K562 (cell line): ENCODE data around the gene ENDOV. TPM values are rescaled to one million over a fixed set of nuclear protein-coding genes. Genes with fewer than 3 reads are reported as not detected.

Experiments used
- CBFA2T3 ChIP-seq: fragments of 450-650 bp; IDR thresholded peaks from 2 replicates; pipeline ENCODE4 v1.6.1; 2017
- CBX3 ChIP-seq, 2 experiments: IDR thresholded peaks; 1 replicate in 1 of 2; 2 replicates in 1 of 2; pipeline ENCODE4 v1.6.1; 2012; ENCODE audit warnings: inconsistent platforms in 2 of 2, low read length in 2 of 2, borderline replicate concordance in 1 of 2, control low read depth in 1 of 2
- DPF2 ChIP-seq: fragments of 450-650 bp; IDR thresholded peaks from 2 replicates; pipeline ENCODE4 v1.6.1; 2016
- FOXM1 ChIP-seq, 2 experiments: fragments of 450-650 bp in 1 of 2; sonication (generic) in 1 of 2; formaldehyde crosslinking in 1 of 2; IDR thresholded peaks; 2 replicates each; pipeline versions ENCODE4 v1.6.1 to v1.9.0; 2017 to 2022; ENCODE audit warnings: low read depth in 2 of 2, mild to moderate bottlenecking in 2 of 2, missing genetic modification reagents in 1 of 2, moderate library complexity in 1 of 2
- GTF2A2 ChIP-seq: IDR thresholded peaks from 2 replicates; pipeline ENCODE4 v1.6.1; 2016; ENCODE audit warnings: mild to moderate bottlenecking, missing genetic modification characterization, missing compliant biosample characterization
- HCFC1 ChIP-seq: IDR thresholded peaks from 2 replicates; pipeline ENCODE4 v1.6.1; 2012; ENCODE audit warnings: low read depth, low read length, improper control_type of control experiment
- HDAC2 ChIP-seq: fragments of 450-650 bp; IDR thresholded peaks from 2 replicates; pipeline ENCODE4 v1.6.1; 2016; ENCODE audit warnings: mild to moderate bottlenecking
- KLF1 ChIP-seq: fragments of 450-650 bp; IDR thresholded peaks from 2 replicates; pipeline ENCODE4 v1.6.1; 2016; ENCODE audit warnings: missing genetic modification characterization, missing compliant biosample characterization
- MCM5 ChIP-seq: fragments of 450-650 bp; IDR thresholded peaks from 2 replicates; pipeline ENCODE4 v1.6.1; 2016; ENCODE audit warnings: low read depth
- MYC ChIP-seq, 2 experiments: fragments of 250-450 bp in 1 of 2; sonication (Bioruptor Pico) in 1 of 2; IDR thresholded peaks; 2 replicates each; pipeline versions ENCODE4 v1.5.1 to v1.6.1; 2012 to 2021; ENCODE audit warnings: low read depth in 2 of 2, borderline replicate concordance in 1 of 2, improper control_type of control experiment in 1 of 2, low read length in 1 of 2, mild to moderate bottlenecking in 1 of 2, moderate library complexity in 1 of 2
- NCOA1 ChIP-seq: fragments of 450-650 bp; IDR thresholded peaks from 2 replicates; pipeline ENCODE4 v1.6.1; 2016; ENCODE audit warnings: low read depth
- POLR2AphosphoS5 ChIP-seq: IDR thresholded peaks from 2 replicates; pipeline ENCODE4 v1.6.1; 2011; ENCODE audit warnings: mild to moderate bottlenecking, low read depth, low read length, moderate library complexity; ENCODE audit not compliant: control insufficient read depth, insufficient read depth
- PURB ChIP-seq: sonication (generic); formaldehyde crosslinking; IDR thresholded peaks from 2 replicates; pipeline ENCODE4 v1.9.0; 2021; ENCODE audit warnings: low read depth, mild to moderate bottlenecking, missing genetic modification reagents
- RAD51 ChIP-seq: fragments of 450-650 bp; IDR thresholded peaks from 2 replicates; pipeline ENCODE4 v1.7.1; 2016; ENCODE audit warnings: low read depth, mild to moderate bottlenecking, borderline replicate concordance
- SETDB1 ChIP-seq: IDR thresholded peaks from one replicate; pipeline ENCODE4 v1.6.1; 2012; ENCODE audit warnings: low read length, control low read depth, inconsistent platforms
- SNAPC5 ChIP-seq: fragments of 250-450 bp; sonication (Bioruptor Pico); IDR thresholded peaks from 2 replicates; pipeline ENCODE4 v1.8.0; 2021; ENCODE audit warnings: moderate library complexity, mild to moderate bottlenecking, inconsistent platforms
- ZBTB2 ChIP-seq: fragments of 450-650 bp; IDR thresholded peaks from 2 replicates; pipeline ENCODE4 v1.6.1; 2016; ENCODE audit warnings: antibody characterized with exemption
- ZBTB43 ChIP-seq: sonication (generic); formaldehyde crosslinking; IDR thresholded peaks from 2 replicates; pipeline ENCODE4 v1.8.0; 2023; ENCODE audit warnings: mild to moderate bottlenecking, missing genetic modification reagents
- polyA plus RNA-seq, 8 experiments: library from polyadenylated mRNA; depleted of rRNA in 4 of 8; stranded (reverse) in 5 of 8; unstranded in 3 of 8; fragments of >200 nt; fragmentation: Nextera tagmentation in 2 of 8; fragmentation: Illumina TruSeq in 1 of 8; extraction: Ambion mirVana in 2 of 8; extraction: Trizol in 1 of 8; gene quantifications; 2 replicates each; pipeline versions ENCODE4 v1.2.1 to v1.2.3, GENCODE V29; 2011 to 2014; ENCODE audit warnings: inconsistent platforms in 1 of 8, missing spikeins in 1 of 8
- total RNA-seq, 7 experiments: library from RNA; depleted of rRNA in 6 of 7; stranded (reverse); fragments of >200 nt in 6 of 7; fragmentation: Illumina TruSeq in 2 of 7; extraction: Trizol in 2 of 7; gene quantifications; 2 replicates each; pipeline versions ENCODE4 v1.2.1 to v1.2.3, GENCODE V29; 2011 to 2021; ENCODE audit warnings: low replicate concordance in 1 of 7
- TF ChIP-seq, protein P1 (sequence below): sonication (generic); formaldehyde crosslinking; IDR thresholded peaks from 2 replicates; pipeline ENCODE4 v1.4.0; 2020; ENCODE audit warnings: mild to moderate bottlenecking, missing genetic modification reagents
- TF ChIP-seq, protein P2 (sequence below): fragments of 200-800 bp; sonication (Bioruptor generic); IDR thresholded peaks from 2 replicates; pipeline ENCODE4 v1.6.1; 2017; ENCODE audit warnings: missing genetic modification characterization, missing compliant biosample characterization

Gene ENDOV
- total and polyA plus RNA-seq, 9 of the 15 experiments (the other 6 are each of a cell fraction or from before 2014, with no cell fraction given): 1.2 to 8.2 (median 3.7) TPM

DNA sequence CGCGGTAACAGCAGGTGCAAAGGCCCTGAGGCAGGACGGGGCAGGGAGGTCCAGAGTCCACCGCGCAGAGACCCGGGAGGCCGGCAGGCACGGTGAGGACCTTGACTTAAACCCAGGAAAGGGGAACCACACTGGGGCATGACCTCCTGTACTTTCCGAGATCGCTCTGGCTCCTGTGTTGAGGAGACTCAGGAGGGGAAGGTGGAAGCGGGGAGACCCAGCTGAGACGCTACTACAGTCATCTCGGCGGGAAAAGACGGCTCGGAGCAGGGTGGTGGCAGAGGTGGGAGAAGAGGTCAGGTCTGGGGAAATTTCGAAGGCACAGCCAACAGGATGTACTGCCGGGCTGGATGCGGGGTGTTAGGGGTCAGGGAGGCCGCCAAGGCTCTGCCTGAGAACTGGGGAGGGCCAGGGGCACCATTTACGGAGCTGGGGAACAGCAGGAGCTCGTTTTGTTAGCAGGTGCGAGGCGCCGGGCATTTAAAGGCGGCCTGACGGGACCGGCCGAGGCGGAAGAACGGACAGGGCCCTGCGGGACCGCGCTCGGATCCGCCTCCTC lies 39.1 kb downstream of the ENDOV start (continued):
- TF ChIP-seq ZBTB2 (no peak), CBFA2T3 (no peak), RAD51 (no peak), DPF2 (0 out of 2 replicates have a peak, but pooled peaks have one; percentile 23), HDAC2 (0 out of 2 replicates have a peak, but pooled peaks have one; percentile 4), SETDB1 (no peak), POLR2AphosphoS5 (peak; percentile 22; the same call in 1 of the 2 replicates), SNAPC5 (no peak), CBX3 (IDR thresholded peaks at IDR 0.05; ENCODE audit: borderline replicate concordance in 1 of 2, low read length in 2 of 2) (0 out of 3 replicates have a peak, but pooled peaks of 1 of the 2 experiments have one; percentile 1), GTF2A2 (tag) (0 out of 2 replicates have a peak, but pooled peaks have one; percentile 28), HCFC1 (no peak), FOXM1 (IDR thresholded peaks at IDR 0.05; ENCODE audit: low read depth) (no peak), FOXM1 (CRISPR knock-in tag; IDR thresholded peaks at IDR 0.05; ENCODE audit: low read depth) (0 out of 2 replicates have a peak, but pooled peaks have one; percentile 16), PURB (CRISPR knock-in tag) (no peak), MYC (IDR thresholded peaks at IDR 0.05; ENCODE audit: low read depth, low read length) (no peak), MYC (CRISPR knock-in tag; IDR thresholded peaks at IDR 0.05; ENCODE audit: borderline replicate concordance, low read depth) (peak; percentile 73; the same call in 1 of the 2 replicates), KLF1 (tag) (no peak), ZBTB43 (CRISPR knock-in tag) (no peak), MCM5 (no peak), NCOA1 (peak; percentile 32; the same call in 1 of the 2 replicates)
- TF ChIP-seq, protein P1, sequence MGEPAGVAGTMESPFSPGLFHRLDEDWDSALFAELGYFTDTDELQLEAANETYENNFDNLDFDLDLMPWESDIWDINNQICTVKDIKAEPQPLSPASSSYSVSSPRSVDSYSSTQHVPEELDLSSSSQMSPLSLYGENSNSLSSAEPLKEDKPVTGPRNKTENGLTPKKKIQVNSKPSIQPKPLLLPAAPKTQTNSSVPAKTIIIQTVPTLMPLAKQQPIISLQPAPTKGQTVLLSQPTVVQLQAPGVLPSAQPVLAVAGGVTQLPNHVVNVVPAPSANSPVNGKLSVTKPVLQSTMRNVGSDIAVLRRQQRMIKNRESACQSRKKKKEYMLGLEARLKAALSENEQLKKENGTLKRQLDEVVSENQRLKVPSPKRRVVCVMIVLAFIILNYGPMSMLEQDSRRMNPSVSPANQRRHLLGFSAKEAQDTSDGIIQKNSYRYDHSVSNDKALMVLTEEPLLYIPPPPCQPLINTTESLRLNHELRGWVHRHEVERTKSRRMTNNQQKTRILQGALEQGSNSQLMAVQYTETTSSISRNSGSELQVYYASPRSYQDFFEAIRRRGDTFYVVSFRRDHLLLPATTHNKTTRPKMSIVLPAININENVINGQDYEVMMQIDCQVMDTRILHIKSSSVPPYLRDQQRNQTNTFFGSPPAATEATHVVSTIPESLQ (CRISPR knock-in tag): no peak
- TF ChIP-seq, protein P2, sequence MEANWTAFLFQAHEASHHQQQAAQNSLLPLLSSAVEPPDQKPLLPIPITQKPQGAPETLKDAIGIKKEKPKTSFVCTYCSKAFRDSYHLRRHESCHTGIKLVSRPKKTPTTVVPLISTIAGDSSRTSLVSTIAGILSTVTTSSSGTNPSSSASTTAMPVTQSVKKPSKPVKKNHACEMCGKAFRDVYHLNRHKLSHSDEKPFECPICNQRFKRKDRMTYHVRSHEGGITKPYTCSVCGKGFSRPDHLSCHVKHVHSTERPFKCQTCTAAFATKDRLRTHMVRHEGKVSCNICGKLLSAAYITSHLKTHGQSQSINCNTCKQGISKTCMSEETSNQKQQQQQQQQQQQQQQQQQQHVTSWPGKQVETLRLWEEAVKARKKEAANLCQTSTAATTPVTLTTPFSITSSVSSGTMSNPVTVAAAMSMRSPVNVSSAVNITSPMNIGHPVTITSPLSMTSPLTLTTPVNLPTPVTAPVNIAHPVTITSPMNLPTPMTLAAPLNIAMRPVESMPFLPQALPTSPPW (CRISPR knock-in tag): no peak
